OCI-LY1 (cell line): ENCODE results near the gene TMEM156.

Experiments
- H2AFZ ChIP-seq: fragments of 200-600 bp; sonication (generic), shearing (Covaris generic); 2 replicates; pipeline ENCODE4 v1.6.0; 2014; ENCODE audit warnings: antibody characterized with exemption, mild to moderate bottlenecking, low read length
- H3F3A ChIP-seq: fragments of 200-600 bp; sonication (generic), shearing (Covaris generic); 2 replicates; pipeline ENCODE4 v1.6.0; 2014; ENCODE audit warnings: mild to moderate bottlenecking, antibody characterized with exemption, low read length, moderate library complexity; ENCODE audit not compliant: insufficient read depth
- H3K27ac ChIP-seq: fragments of 200-600 bp; sonication (generic); 2 replicates; pipeline ENCODE4 v1.5.1; 2014; ENCODE audit warnings: low read length, mixed run types, mild to moderate bottlenecking, low read depth; ENCODE audit not compliant: poor library complexity, severe bottlenecking
- H3K27me3 ChIP-seq: fragments of 200-600 bp; sonication (generic); 2 replicates; pipeline ENCODE4 v1.6.0; 2014; ENCODE audit warnings: antibody characterized with exemption, mild to moderate bottlenecking, low read length, moderate library complexity; ENCODE audit not compliant: insufficient read depth
- H3K36me3 ChIP-seq: fragments of 200-600 bp; sonication (generic); 2 replicates; pipeline ENCODE4 v1.6.1; 2014; ENCODE audit warnings: mild to moderate bottlenecking, antibody characterized with exemption, low read length, moderate library complexity, mixed read lengths; ENCODE audit not compliant: insufficient read depth
- H3K4me1 ChIP-seq: fragments of 200-600 bp; sonication (generic); 2 replicates; pipeline ENCODE4 v1.5.1; 2014; ENCODE audit warnings: mild to moderate bottlenecking, low read length, moderate library complexity; ENCODE audit not compliant: insufficient read depth, severe bottlenecking
- H3K4me2 ChIP-seq: fragments of 200-600 bp; sonication (generic), shearing (Covaris generic); 2 replicates; pipeline ENCODE4 v1.6.1; 2014; ENCODE audit warnings: low read length
- H3K4me3 ChIP-seq: fragments of 200-600 bp; sonication (generic); 2 replicates; pipeline ENCODE4 v1.5.1; 2014; ENCODE audit warnings: low read length, low read depth, mild to moderate bottlenecking, mixed read lengths; ENCODE audit not compliant: poor library complexity, severe bottlenecking
- H3K79me2 ChIP-seq: fragments of 200-600 bp; shearing (Covaris generic); 2 replicates; pipeline ENCODE4 v1.6.1; 2016; ENCODE audit warnings: mixed run types, low read length, mixed read lengths; ENCODE audit not compliant: insufficient read depth
- H3K9ac ChIP-seq: fragments of 200-600 bp; sonication (generic), shearing (Covaris generic); 2 replicates; pipeline ENCODE4 v1.6.1; 2014; ENCODE audit warnings: mild to moderate bottlenecking, low read length, mixed read lengths
- H3K9me2 ChIP-seq: fragments of 200-600 bp; sonication (generic), shearing (Covaris generic); 2 replicates; pipeline ENCODE4 v1.6.1; 2014; ENCODE audit warnings: low read depth, mild to moderate bottlenecking, low read length, mixed read lengths
- H3K9me3 ChIP-seq: fragments of 200-600 bp; shearing (Covaris generic); 2 replicates; pipeline ENCODE4 v1.6.1; 2014; ENCODE audit warnings: low read length, mixed read lengths
- H4K20me1 ChIP-seq: fragments of 200-600 bp; sonication (generic), shearing (Covaris generic); 2 replicates; pipeline ENCODE4 v1.6.0; 2016; ENCODE audit warnings: mild to moderate bottlenecking, low read length; ENCODE audit not compliant: insufficient read depth
- CTCF ChIP-seq: fragments of 200-600 bp; sonication (generic), shearing (Covaris generic); IDR thresholded peaks from 2 replicates; pipeline ENCODE4 v1.5.1; 2017; ENCODE audit warnings: mild to moderate bottlenecking, antibody characterized with exemption, low read length, moderate library complexity, mixed read lengths
- EZH2 ChIP-seq: fragments of 200-600 bp; sonication (generic), shearing (Covaris generic); IDR thresholded peaks from 2 replicates; pipeline ENCODE4 v1.8.0; 2017; ENCODE audit warnings: borderline replicate concordance, mixed run types, mild to moderate bottlenecking, antibody characterized with exemption, low read length, moderate library complexity, mixed read lengths

TMEM156 gene

GRCh38 chr4:38995660-38996005, 36.6 kb downstream of the TMEM156 start:
- no peaks in the 10 kb centered on the region for H3K27me3 ChIP-seq
- H3K9me3 ChIP-seq, result 0 out of 2 replicates have a peak, but pooled peaks cover 4% of the 10 kb centered on the region
- H2AFZ ChIP-seq, result no peak overlapping the region
- no peak overlapping the region for H3K27ac ChIP-seq
- peaks cover 77% of the 10 kb centered on the region for H3K36me3 ChIP-seq
- TF ChIP-seq EZH2 (no peak), CTCF (no peak)
- no peak overlapping the region for H3K4me3 ChIP-seq
- H3K9ac ChIP-seq, result no peak overlapping the region
- H3K9me2 ChIP-seq, result no peaks in the 10 kb centered on the region
- no peaks in the 10 kb centered on the region for H3K4me1 ChIP-seq
- no peaks in the 10 kb centered on the region for H4K20me1 ChIP-seq
- H3F3A ChIP-seq, result no peaks in the 10 kb centered on the region
- no peak overlapping the region for H3K4me2 ChIP-seq
- H3K79me2 ChIP-seq, result peaks cover 12% of the 10 kb centered on the region; the same call in 1 of the 2 replicates

- Histone ChIP-seq H3K4me1 (no peaks in the 10 kb centered on the region), H3K9ac (no peak overlapping the region), H3K36me3 (peaks cover 74% of the 10 kb centered on the region), H3F3A (no peaks in the 10 kb centered on the region), H3K4me3 (no peak overlapping the region), H3K27me3 (no peaks in the 10 kb centered on the region), H3K27ac (no peak overlapping the region), H3K9me2 (no peaks in the 10 kb centered on the region), H3K9me3 (no peaks in the 10 kb centered on the region), H4K20me1 (no peaks in the 10 kb centered on the region), H2AFZ (no peak overlapping the region), H3K79me2 (peaks cover under 1% of the 10 kb centered on the region; the same call in 1 of the 2 replicates), H3K4me2 (no peak overlapping the region)
- TF ChIP-seq EZH2 (no peak), CTCF (no peak)
These were observed 38.1 kb downstream of the TMEM156 start for GRCh38 chr4:38994135-38994534.

- no peaks in the 10 kb centered on the region for H3K9me3 ChIP-seq
- H3K4me1 ChIP-seq, result no peaks in the 10 kb centered on the region
- H3F3A ChIP-seq, result no peaks in the 10 kb centered on the region
- no peak overlapping the region for H2AFZ ChIP-seq
- no peaks in the 10 kb centered on the region for H4K20me1 ChIP-seq
- TF ChIP-seq EZH2 (no peak), CTCF (no peak)
- no peak overlapping the region for H3K4me3 ChIP-seq
- no peaks in the 10 kb centered on the region for H3K9me2 ChIP-seq
- no peak overlapping the region for H3K4me2 ChIP-seq
- H3K79me2 ChIP-seq, result no peaks in the 10 kb centered on the region
- no peaks in the 10 kb centered on the region for H3K27me3 ChIP-seq
- H3K27ac ChIP-seq, result no peak overlapping the region
- H3K9ac ChIP-seq, result no peak overlapping the region
- peaks cover 76% of the 10 kb centered on the region for H3K36me3 ChIP-seq
These were observed 38.5 kb downstream of the TMEM156 start for GRCh38 chr4:38993683-38994082.
